ENCODE measurements around the gene ITGA8. TPM values are rescaled to one million over a fixed set of nuclear protein-coding genes. Genes with fewer than 3 reads are reported as not detected.

The ITGA8 gene
- polyA plus RNA-seq, 1 donor (not counting 4 experiments of a cell fraction or from before 2014, with no cell fraction given) = not detected

DNA sequence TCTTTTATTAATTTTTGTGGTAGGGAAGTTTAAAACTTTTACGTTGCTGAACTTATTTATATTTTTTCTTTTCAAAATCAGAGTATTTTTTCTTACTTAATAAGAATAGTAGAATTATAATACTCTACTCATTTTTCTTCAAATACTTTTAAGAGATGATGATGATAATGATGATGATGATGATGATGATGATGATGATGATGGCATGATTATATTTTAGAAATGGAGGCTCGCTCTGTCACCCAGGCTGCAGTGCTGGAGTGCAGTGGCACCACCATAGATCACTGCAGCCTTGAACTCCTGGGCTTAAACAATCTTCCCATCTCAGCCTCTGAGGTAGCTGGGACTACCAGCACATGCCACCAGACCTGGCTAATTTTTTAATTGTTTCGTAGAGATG is 230.3 kb downstream of the ITGA8 start:
- no peak overlapping the region for H3K9ac ChIP-seq (ENCODE audit: control insufficient read depth, extremely low read depth, insufficient read depth, low read length)
- no peak overlapping the region for H3K4me3 ChIP-seq (ENCODE audit: control insufficient read depth in 2 of 3, extremely low read depth in 1 of 3, insufficient read depth in 2 of 3, low read depth in 1 of 3, low read length in 3 of 3)
- no peaks in the 10 kb centered on the region for H4K20me1 ChIP-seq (ENCODE audit: control insufficient read depth, extremely low read depth, insufficient read depth, low read length)
- H3K36me3 ChIP-seq (ENCODE audit: control insufficient read depth in 2 of 2, extremely low read depth in 1 of 2, insufficient read depth in 2 of 2, low read length in 2 of 2) = no peaks in the 10 kb centered on the region
- H3K9me3 ChIP-seq (ENCODE audit: control insufficient read depth, low read depth, low read length) = no peaks in the 10 kb centered on the region
- no peak overlapping the region for H2AFZ ChIP-seq (ENCODE audit: control insufficient read depth, low read length)
- TF ChIP-seq, protein P1, sequence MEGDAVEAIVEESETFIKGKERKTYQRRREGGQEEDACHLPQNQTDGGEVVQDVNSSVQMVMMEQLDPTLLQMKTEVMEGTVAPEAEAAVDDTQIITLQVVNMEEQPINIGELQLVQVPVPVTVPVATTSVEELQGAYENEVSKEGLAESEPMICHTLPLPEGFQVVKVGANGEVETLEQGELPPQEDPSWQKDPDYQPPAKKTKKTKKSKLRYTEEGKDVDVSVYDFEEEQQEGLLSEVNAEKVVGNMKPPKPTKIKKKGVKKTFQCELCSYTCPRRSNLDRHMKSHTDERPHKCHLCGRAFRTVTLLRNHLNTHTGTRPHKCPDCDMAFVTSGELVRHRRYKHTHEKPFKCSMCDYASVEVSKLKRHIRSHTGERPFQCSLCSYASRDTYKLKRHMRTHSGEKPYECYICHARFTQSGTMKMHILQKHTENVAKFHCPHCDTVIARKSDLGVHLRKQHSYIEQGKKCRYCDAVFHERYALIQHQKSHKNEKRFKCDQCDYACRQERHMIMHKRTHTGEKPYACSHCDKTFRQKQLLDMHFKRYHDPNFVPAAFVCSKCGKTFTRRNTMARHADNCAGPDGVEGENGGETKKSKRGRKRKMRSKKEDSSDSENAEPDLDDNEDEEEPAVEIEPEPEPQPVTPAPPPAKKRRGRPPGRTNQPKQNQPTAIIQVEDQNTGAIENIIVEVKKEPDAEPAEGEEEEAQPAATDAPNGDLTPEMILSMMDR (optimal IDR thresholded peaks at IDR 0.05 in 1 of 3, IDR thresholded peaks at IDR 0.05 in 1 of 3, conservative IDR thresholded peaks at IDR 0.05 in 1 of 3; ENCODE audit: extremely low read depth in 1 of 3, insufficient read depth in 2 of 3, low read length in 3 of 3) = no peak
- TF ChIP-seq EZH2 (IDR thresholded peaks at IDR 0.05; ENCODE audit: low read length) = no peak
- H3K79me2 ChIP-seq (ENCODE audit: control insufficient read depth, insufficient read depth, low read length) = no peaks in the 10 kb centered on the region
- dilution Hi-C loops (cut with MboI; ENCODE audit: extremely low pct_ligation_motif_present, low sequenced_read_pairs) = no loop called here
- no peak overlapping the region for H3K27ac ChIP-seq (ENCODE audit: control insufficient read depth, insufficient read depth, low read length)
- FAIRE-seq = no peak
- H3K4me2 ChIP-seq (ENCODE audit: control insufficient read depth, extremely low read depth, insufficient read depth, low read depth, low read length) = no peak overlapping the region
- DNase-seq (ENCODE audit: low read depth, low spot score) = no peak
- no peaks in the 10 kb centered on the region for H3K9me1 ChIP-seq (ENCODE audit: control insufficient read depth, extremely low read depth, insufficient read depth, low read length)
- H3K27me3 ChIP-seq (ENCODE audit: control insufficient read depth, extremely low read depth, insufficient read depth, low read length) = no peaks in the 10 kb centered on the region
- no peaks in the 10 kb centered on the region for H3K4me1 ChIP-seq (ENCODE audit: control insufficient read depth, extremely low read depth, insufficient read depth, low read length)

DNA sequence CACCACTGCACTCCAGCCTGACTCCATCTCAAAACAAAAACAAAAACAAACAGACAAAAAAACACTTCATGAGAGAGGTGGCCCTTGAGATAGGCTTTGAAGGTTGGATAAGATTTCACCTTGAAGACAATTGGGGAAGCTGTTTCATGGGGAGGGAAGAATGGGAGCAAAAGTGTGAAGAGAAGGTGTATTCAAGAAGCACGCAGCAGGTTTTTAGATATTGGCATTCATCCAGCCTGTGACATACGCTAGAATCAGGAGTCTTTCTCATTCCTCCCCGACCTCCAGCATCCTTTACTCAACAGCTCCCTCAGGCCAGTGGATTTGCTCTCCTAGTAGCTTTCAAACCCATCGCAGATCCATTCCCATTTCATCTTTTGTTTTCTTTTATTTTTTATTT is 232.3 kb downstream of the ITGA8 start:
- H3K9ac ChIP-seq (ENCODE audit: control insufficient read depth, extremely low read depth, insufficient read depth, low read length) = no peak overlapping the region
- H3K27ac ChIP-seq (ENCODE audit: control insufficient read depth, insufficient read depth, low read length) = no peak overlapping the region
- TF ChIP-seq, protein P1 (optimal IDR thresholded peaks at IDR 0.05 in 1 of 3, IDR thresholded peaks at IDR 0.05 in 1 of 3, conservative IDR thresholded peaks at IDR 0.05 in 1 of 3; ENCODE audit: extremely low read depth in 1 of 3, insufficient read depth in 2 of 3, low read length in 3 of 3) = no peak
- TF ChIP-seq EZH2 (IDR thresholded peaks at IDR 0.05; ENCODE audit: low read length) = no peak
- no peaks in the 10 kb centered on the region for H3K9me3 ChIP-seq (ENCODE audit: control insufficient read depth, low read depth, low read length)
- no peaks in the 10 kb centered on the region for H3K36me3 ChIP-seq (ENCODE audit: control insufficient read depth in 2 of 2, extremely low read depth in 1 of 2, insufficient read depth in 2 of 2, low read length in 2 of 2)
- no peaks in the 10 kb centered on the region for H3K4me1 ChIP-seq (ENCODE audit: control insufficient read depth, extremely low read depth, insufficient read depth, low read length)
- DNase-seq (ENCODE audit: low read depth, low spot score) (no peak), FAIRE-seq (no peak)
- no peaks in the 10 kb centered on the region for H3K27me3 ChIP-seq (ENCODE audit: control insufficient read depth, extremely low read depth, insufficient read depth, low read length)
- no peak overlapping the region for H3K4me2 ChIP-seq (ENCODE audit: control insufficient read depth, extremely low read depth, insufficient read depth, low read depth, low read length)
- no peaks in the 10 kb centered on the region for H4K20me1 ChIP-seq (ENCODE audit: control insufficient read depth, extremely low read depth, insufficient read depth, low read length)
- H3K4me3 ChIP-seq (ENCODE audit: control insufficient read depth in 2 of 3, extremely low read depth in 1 of 3, insufficient read depth in 2 of 3, low read depth in 1 of 3, low read length in 3 of 3) = no peak overlapping the region
- dilution Hi-C loops (cut with MboI; ENCODE audit: extremely low pct_ligation_motif_present, low sequenced_read_pairs) = no loop called here
- no peak overlapping the region for H2AFZ ChIP-seq (ENCODE audit: control insufficient read depth, low read length)
- H3K9me1 ChIP-seq (ENCODE audit: control insufficient read depth, extremely low read depth, insufficient read depth, low read length) = no peaks in the 10 kb centered on the region
- no peaks in the 10 kb centered on the region for H3K79me2 ChIP-seq (ENCODE audit: control insufficient read depth, insufficient read depth, low read length)
